Gastrocnemius medialis (tissue), 4 donors: ENCODE results near the gene OCIAD1. TPM values are rescaled to one million over a fixed set of nuclear protein-coding genes. Genes with fewer than 3 reads are reported as not detected.

Experiments
- ATAC-seq, 2 donors: fragments of 150-250 bp; one replicate each; pipeline ENCODE4 v1.9.1; 2016
- DNase-seq, 2 donors: peaks; one replicate each; pipeline ENCODE4 v3.0.0-alpha.2; 2019
- H3K27ac ChIP-seq, 4 donors: fragments of 200-600 bp; sonication (generic); 1 replicate in 1 of 4; 2 replicates in 3 of 4; pipeline ENCODE4 v1.5.1; 2016 to 2018; ENCODE audit warnings: mild to moderate bottlenecking in 2 of 4, moderate library complexity in 1 of 4
- H3K27me3 ChIP-seq, 3 donors: fragments of 200-600 bp; sonication (generic) in 2 of 3; 1 replicate in 1 of 3; 2 replicates in 2 of 3; pipeline versions ENCODE4 v1.5.1 to v1.6.0; 2016 to 2019; ENCODE audit warnings: mild to moderate bottlenecking in 1 of 3, moderate library complexity in 1 of 3
- H3K36me3 ChIP-seq, 2 donors: fragments of 200-600 bp; sonication (generic) in 1 of 2; one replicate each; pipeline ENCODE4 v1.5.1; 2017 to 2018
- H3K4me1 ChIP-seq, 2 donors: fragments of 200-600 bp; sonication (generic) in 1 of 2; one replicate each; pipeline ENCODE4 v1.5.1; 2016 to 2017; ENCODE audit warnings: mild to moderate bottlenecking in 2 of 2
- H3K4me3 ChIP-seq, 4 donors: fragments of 200-600 bp; sonication (generic) in 3 of 4; 1 replicate in 1 of 4; 2 replicates in 3 of 4; pipeline ENCODE4 v1.5.1; 2016 to 2019; ENCODE audit warnings: mild to moderate bottlenecking in 2 of 4
- H3K9me3 ChIP-seq, 3 donors: fragments of 200-600 bp; sonication (generic) in 2 of 3; 1 replicate in 1 of 3; 2 replicates in 2 of 3; pipeline ENCODE4 v1.5.1; 2016 to 2019
- CTCF ChIP-seq, 5 experiments: fragments of 450-650 bp in 3 of 5; fragments of 200-600 bp in 2 of 5; sonication (generic) in 2 of 5; IDR thresholded peaks in 4 of 5; conservative IDR thresholded peaks in 1 of 5; 1 replicate in 4 of 5; 2 replicates in 1 of 5; pipeline ENCODE4 v1.5.1; 2016 to 2019; ENCODE audit warnings: antibody characterized with exemption in 5 of 5, mild to moderate bottlenecking in 3 of 5, moderate library complexity in 3 of 5
- POLR2A ChIP-seq, 2 donors: fragments of 450-650 bp; IDR thresholded peaks; one replicate each; pipeline ENCODE4 v1.6.1; 2017; ENCODE audit warnings: antibody characterized with exemption in 2 of 2, mild to moderate bottlenecking in 2 of 2, moderate library complexity in 2 of 2
- in situ Hi-C, 4 donors: fragments of 200-750 bp; cut with MboI; loops; one replicate each; pipeline versions ENCODE4 v1.15.0 to v1.8.0; 2017; ENCODE audit warnings: low sequenced_read_pairs in 4 of 4
- intact Hi-C: fragments of 100-400 bp; cut with DNase I; formaldehyde crosslinking; loops from one replicate; pipeline ENCODE4 v1.15.1; 2023; ENCODE audit warnings: low total_unique reads
- total RNA-seq, 4 donors: library from RNA; depleted of rRNA; stranded (reverse); fragments of >200 nt; gene quantifications; one replicate each; pipeline versions ENCODE4 v1.1.0 to v1.2.3, GENCODE V29; 2016

The OCIAD1 gene
- total RNA-seq, 4 donors from 2014 or later = 84.4 to 157 (median 126) TPM

GRCh38 chr4:48906206-48907173 lies 75.6 kb downstream of the OCIAD1 start, which contains the start of gene OCIAD2:
Gene OCIAD2, minus strand, starts transcription at chr4:48906774. Its CDS starts 2,225 bp downstream, at chr4:48904549.
- in situ Hi-C loops = loop anchor here in 1 of 4 donors (10.0 kb wide), 1 partner anchor 62 kb away; no protein-coding TSS in a partner anchor
- no peak for TF ChIP-seq POLR2A (IDR thresholded peaks at IDR 0.05)
- TF ChIP-seq CTCF (IDR thresholded peaks at IDR 0.05 in 4 of 5, conservative IDR thresholded peaks at IDR 0.05 in 1 of 5) = peak in 1 of 5 experiments; percentile 7
- intact Hi-C loops = no loop called here

GRCh38 chr4:48907706-48908477 lies 77.0 kb downstream of the OCIAD1 start:
- Histone ChIP-seq H3K27ac (no peak overlapping the region), H3K27me3 (peaks cover 0 to 18% (median 5%) of the 10 kb centered on the region in 3 donors), H3K4me1 (peaks cover 0 to 6% of the 10 kb centered on the region in 2 donors), H3K9me3 (no peaks in the 10 kb centered on the region), H3K4me3 (no peak overlapping the region), H3K36me3 (no peaks in the 10 kb centered on the region)
- no peak for ATAC-seq
- in situ Hi-C loops (loop anchor here in 1 of 4 donors (10.0 kb wide), 1 partner anchor 63 kb away; no protein-coding TSS in a partner anchor), intact Hi-C loops (no loop called here)
- TF ChIP-seq POLR2A (IDR thresholded peaks at IDR 0.05) = no peak
- no peak for TF ChIP-seq CTCF (IDR thresholded peaks at IDR 0.05 in 4 of 5, conservative IDR thresholded peaks at IDR 0.05 in 1 of 5)
- DNase-seq = no peak

More at GRCh38 chr4:48906206-48907173, 75.6 kb downstream of the OCIAD1 start, which contains the start of gene OCIAD2:
- H3K36me3 ChIP-seq = no peaks in the 10 kb centered on the region
- peaks cover 0 to 18% (median 5%) of the 10 kb centered on the region in 3 donors for H3K27me3 ChIP-seq
- DNase-seq (peak in 1 of 2 donors; percentile 5), ATAC-seq (peak in 1 of 2 donors; percentile 41)
- peaks cover 0 to 6% of the 10 kb centered on the region in 2 donors for H3K4me1 ChIP-seq
- H3K4me3 ChIP-seq = peak within 1 kb of the TSS; percentile 50 to 64 (median 58)
- H3K9me3 ChIP-seq = no peaks in the 10 kb centered on the region
- H3K27ac ChIP-seq = peak within 1 kb of the TSS in 2 of 4 donors; percentile 28

GRCh38 chr4:48908687-48909086 lies 77.8 kb downstream of the OCIAD1 start:
- no peaks in the 10 kb centered on the region for H3K36me3 ChIP-seq
- no peaks in the 10 kb centered on the region for H3K9me3 ChIP-seq
- no peak overlapping the region for H3K4me3 ChIP-seq
- intact Hi-C loops (no loop called here), in situ Hi-C loops (loop anchor here in 1 of 4 donors (10.0 kb wide), 1 partner anchor 64 kb away; no protein-coding TSS in a partner anchor)
- TF ChIP-seq CTCF (IDR thresholded peaks at IDR 0.05 in 4 of 5, conservative IDR thresholded peaks at IDR 0.05 in 1 of 5) (no peak), POLR2A (IDR thresholded peaks at IDR 0.05) (no peak)
- DNase-seq (no peak), ATAC-seq (no peak)
- H3K27ac ChIP-seq = no peak overlapping the region
- peaks cover 0 to 18% (median 5%) of the 10 kb centered on the region in 3 donors for H3K27me3 ChIP-seq
- peaks cover 0 to 6% of the 10 kb centered on the region in 2 donors for H3K4me1 ChIP-seq

GRCh38 chr4:48909697-48910096 lies 78.8 kb downstream of the OCIAD1 start:
- Histone ChIP-seq H3K36me3 (no peaks in the 10 kb centered on the region), H3K27ac (no peak overlapping the region)
- TF ChIP-seq CTCF (IDR thresholded peaks at IDR 0.05 in 4 of 5, conservative IDR thresholded peaks at IDR 0.05 in 1 of 5) = no peak
- no peak for TF ChIP-seq POLR2A (IDR thresholded peaks at IDR 0.05)

More at GRCh38 chr4:48909697-48910096, 78.8 kb downstream of the OCIAD1 start:
- in situ Hi-C loops (loop anchor here in 1 of 4 donors (10.0 kb wide), 1 partner anchor 65 kb away; no protein-coding TSS in a partner anchor), intact Hi-C loops (no loop called here)
- H3K27me3 ChIP-seq = peaks cover 0 to 18% (median 5%) of the 10 kb centered on the region in 3 donors
- DNase-seq (no peak), ATAC-seq (no peak)
- H3K4me3 ChIP-seq = no peak overlapping the region
- H3K4me1 ChIP-seq = peaks cover 0 to 6% of the 10 kb centered on the region in 2 donors
- H3K9me3 ChIP-seq = no peaks in the 10 kb centered on the region
